Activated CD4-positive, alpha-beta T cell treated with anti-CD3 and anti-CD28 coated beads, Interleukin-2, amount 50 U/mL, for 1 hour (primary cell): ENCODE data around the gene YDJC.
"Not testable (repeated sequence)": the region's sequence is repeated elsewhere in the genome, so short reads cannot be mapped to it uniquely, and the experiment has no call there.

Source experiments
- DNase-seq: peaks from one replicate; pipeline ENCODE4 v3.0.0-alpha.2; 2020

The YDJC gene

GRCh38 chr22:21603973-21604372 lies 25.8 kb downstream of the YDJC start:
- DNase-seq: no peak

- no peak for DNase-seq
Observed at GRCh38 chr22:21602579-21602978, 27.2 kb downstream of the YDJC start.

- no peak for DNase-seq
Observed at GRCh38 chr22:21599053-21599893, 30.5 kb downstream of the YDJC start.

- DNase-seq: no peak
Observed at GRCh38 chr22:21598302-21598701, 31.5 kb downstream of the YDJC start.

GRCh38 chr22:21596356-21597135 lies 33.3 kb downstream of the YDJC start:
- DNase-seq: not testable (repeated sequence)

GRCh38 chr22:21594865-21595452 lies 34.9 kb downstream of the YDJC start:
- no peak for DNase-seq

- DNase-seq: no peak
Observed at GRCh38 chr22:21593406-21594232, 36.2 kb downstream of the YDJC start.

- DNase-seq: no peak
Observed at GRCh38 chr22:21592422-21592821, 37.4 kb downstream of the YDJC start.

GRCh38 chr22:21591695-21592094 lies 38.1 kb downstream of the YDJC start:
- DNase-seq: no peak

GRCh38 chr22:21590809-21591641 lies 38.8 kb downstream of the YDJC start:
- no peak for DNase-seq

GRCh38 chr22:21589396-21589795 lies 40.4 kb downstream of the YDJC start:
- DNase-seq: no peak

- no peak for DNase-seq
Observed at GRCh38 chr22:21587803-21588611, 41.8 kb downstream of the YDJC start.

- DNase-seq: no peak
Observed at GRCh38 chr22:21585389-21585788, 44.4 kb downstream of the YDJC start.

GRCh38 chr22:21582801-21583740 lies 46.8 kb downstream of the YDJC start:
- DNase-seq: no peak

- not testable (repeated sequence) for DNase-seq
Observed at GRCh38 chr22:21581009-21581713, 48.7 kb downstream of the YDJC start.

- not testable (repeated sequence) for DNase-seq
Observed at GRCh38 chr22:21580623-21581007, 49.2 kb downstream of the YDJC start.

- no peak for DNase-seq
Observed at GRCh38 chr22:21579474-21579851, 50.4 kb downstream of the YDJC start.
